DMS53 treated with DMSO at 0.1 percent for 48 hours (cell line): ENCODE measurements around the gene PFN3.
"Not testable (repeated sequence)": the region's sequence is repeated elsewhere in the genome, so short reads cannot be mapped to it uniquely, and the experiment has no call there.

Experiments
- DNase-seq: peaks from one replicate; lab custom pipeline; 2025; ENCODE audit not compliant: unreplicated experiment; lab: John Stamatoyannopoulos, UW

Gene PFN3

DNA sequence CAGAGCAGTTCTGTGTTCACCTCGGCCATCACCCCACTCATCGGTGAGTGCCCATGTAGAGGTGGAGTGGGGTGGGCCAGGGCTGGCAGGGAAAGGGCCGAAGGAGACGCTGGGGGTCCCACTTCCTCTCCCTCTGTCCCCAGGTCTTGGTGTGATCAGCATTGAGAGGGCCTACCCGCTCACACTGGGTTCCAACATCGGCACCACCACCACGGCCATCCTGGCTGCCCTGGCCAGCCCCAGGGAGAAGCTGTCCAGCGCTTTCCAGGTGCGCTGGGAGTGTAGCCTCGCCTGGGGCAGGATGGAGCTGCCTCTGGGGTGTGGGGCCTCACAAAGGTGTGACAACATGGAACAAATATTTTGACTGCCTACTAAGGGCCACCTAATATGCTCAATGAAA lies 3.7 kb downstream of the PFN3 start:
- DNase-seq: no peak

- DNase-seq: no peak
These were observed 4.4 kb downstream of the PFN3 start for GRCh38 chr5:177396078-177396477.

GRCh38 chr5:177393990-177394389 lies 6.5 kb downstream of the PFN3 start:
- DNase-seq: no peak

- DNase-seq: no peak
These were observed 7.2 kb downstream of the PFN3 start for GRCh38 chr5:177393206-177393765.

DNA sequence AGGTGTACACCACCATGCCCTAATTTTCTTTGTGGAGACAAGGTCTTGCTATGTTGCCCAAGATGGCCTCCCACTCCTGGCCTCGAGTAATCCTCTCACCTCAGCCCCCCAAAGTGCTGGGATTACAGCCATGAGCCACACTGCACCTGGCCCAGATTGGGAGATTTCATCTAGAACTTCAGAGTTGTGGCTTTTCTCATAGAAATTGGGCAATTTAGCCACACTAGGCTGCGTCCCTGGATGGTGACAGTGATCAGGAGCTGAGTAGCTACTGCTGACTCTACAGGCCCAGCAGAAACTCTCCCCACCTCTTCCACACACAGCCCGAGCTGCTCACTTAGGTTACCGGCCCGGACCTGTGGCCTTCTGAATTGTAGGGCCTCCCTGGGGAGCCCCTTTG lies 7.7 kb downstream of the PFN3 start:
- no peak for DNase-seq

DNA sequence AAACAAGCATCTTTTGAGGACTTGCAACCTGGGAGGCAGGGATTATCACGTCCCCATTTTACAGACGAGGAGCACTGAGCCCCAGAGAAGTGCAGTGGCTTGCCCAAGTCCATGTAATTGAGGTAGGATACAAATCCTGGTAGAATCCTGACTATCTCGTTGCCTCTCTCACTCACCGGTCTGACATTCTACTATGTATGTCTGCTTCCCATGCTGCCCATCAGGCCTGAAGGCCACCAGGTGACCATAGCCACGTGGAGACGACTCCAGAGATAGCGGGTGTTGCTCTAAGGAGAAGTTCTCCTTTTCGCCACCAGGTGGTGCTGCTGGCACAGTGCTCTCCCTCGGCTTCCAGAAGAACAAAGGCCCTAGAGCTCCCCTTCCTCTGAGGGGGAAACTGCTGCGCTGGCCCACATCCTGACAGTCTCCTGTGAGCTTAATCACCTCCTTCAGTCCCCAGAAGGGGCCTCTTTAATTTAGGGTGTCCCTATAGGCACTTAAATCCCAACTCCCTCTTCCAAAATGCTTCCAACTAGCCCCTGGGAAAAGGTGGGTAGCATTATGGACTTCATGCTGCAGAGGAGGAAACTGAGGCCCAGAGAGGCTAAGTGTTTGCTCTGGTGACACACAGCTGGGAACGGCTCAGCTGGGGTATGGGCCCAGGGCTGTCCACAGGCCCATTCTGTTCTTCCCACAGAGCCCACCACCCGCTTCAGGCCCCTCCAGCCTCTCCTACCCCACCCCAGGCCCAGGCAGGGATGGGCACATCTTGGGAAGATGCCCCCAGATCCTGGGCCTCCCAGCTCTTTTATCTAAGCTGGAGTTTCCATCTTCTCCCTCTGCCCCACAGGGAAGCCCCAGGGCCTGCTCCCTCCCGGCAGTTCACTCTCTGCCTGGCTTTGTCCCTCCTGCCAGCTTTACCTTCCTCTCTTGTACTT lies 9.8 kb downstream of the PFN3 start:
- peak; percentile 92 for DNase-seq

- DNase-seq: peak; percentile 23
These were observed 11.0 kb downstream of the PFN3 start for GRCh38 chr5:177389241-177390169.

DNA sequence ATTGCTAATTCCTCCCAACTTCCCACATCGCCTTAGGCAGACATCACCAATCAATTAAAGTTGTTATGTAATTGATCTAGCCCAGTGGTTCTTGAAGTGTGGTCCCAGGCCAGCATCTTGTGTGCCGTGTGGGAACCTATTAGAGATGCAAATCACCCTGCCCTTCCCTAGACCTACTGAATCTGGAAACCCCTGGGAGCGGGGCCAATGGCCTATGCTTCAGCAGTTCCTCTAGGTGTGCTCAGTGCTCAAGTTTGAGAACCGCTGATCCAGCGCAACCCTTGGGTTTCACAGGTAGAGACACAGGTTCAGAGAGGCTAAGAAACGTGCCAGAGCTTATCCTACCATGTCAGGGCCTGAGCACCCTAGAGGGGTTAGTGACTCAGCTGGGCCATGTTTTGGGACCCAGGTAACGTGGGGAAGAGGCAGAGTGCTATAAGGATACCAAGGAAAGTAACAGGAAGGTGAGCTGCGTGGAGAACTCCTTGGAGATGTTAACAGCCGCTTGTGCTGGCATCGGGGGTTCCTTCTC lies 11.9 kb downstream of the PFN3 start:
- DNase-seq: no peak

GRCh38 chr5:177387405-177387804 lies 13.1 kb downstream of the PFN3 start:
- DNase-seq: no peak

GRCh38 chr5:177386542-177386941 lies 13.9 kb downstream of the PFN3 start:
- DNase-seq: no peak

GRCh38 chr5:177385720-177386119 lies 14.7 kb downstream of the PFN3 start:
- no peak for DNase-seq

DNA sequence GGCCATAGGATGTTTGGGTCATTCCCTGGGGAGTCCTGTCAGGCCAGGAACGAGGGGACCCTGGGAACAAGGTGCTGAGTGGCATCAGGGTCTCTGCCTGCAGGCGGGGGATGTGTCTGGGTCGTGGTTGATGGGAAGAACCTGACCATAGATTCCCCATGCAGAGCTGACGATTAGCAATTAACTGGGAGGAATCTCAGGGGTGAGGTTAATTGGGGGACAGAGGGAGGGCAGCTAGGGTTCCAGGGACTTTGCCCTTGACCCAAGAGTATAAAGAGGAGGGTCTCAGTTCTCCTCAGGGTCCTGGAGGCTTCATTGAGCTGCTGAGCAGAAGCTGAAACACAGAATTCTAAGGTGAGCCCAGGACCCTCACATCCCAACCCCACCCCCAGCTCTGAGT lies 16.3 kb downstream of the PFN3 start, which contains the start of gene SLC34A1:
SLC34A1 (plus strand) TSS at position 301 of the 400 bp plus-strand sequence. CDS start 1,308 bp downstream, outside the sequence.
- no peak for DNase-seq

- no peak for DNase-seq
These were observed 17.3 kb downstream of the PFN3 start for GRCh38 chr5:177383181-177383580.

DNA sequence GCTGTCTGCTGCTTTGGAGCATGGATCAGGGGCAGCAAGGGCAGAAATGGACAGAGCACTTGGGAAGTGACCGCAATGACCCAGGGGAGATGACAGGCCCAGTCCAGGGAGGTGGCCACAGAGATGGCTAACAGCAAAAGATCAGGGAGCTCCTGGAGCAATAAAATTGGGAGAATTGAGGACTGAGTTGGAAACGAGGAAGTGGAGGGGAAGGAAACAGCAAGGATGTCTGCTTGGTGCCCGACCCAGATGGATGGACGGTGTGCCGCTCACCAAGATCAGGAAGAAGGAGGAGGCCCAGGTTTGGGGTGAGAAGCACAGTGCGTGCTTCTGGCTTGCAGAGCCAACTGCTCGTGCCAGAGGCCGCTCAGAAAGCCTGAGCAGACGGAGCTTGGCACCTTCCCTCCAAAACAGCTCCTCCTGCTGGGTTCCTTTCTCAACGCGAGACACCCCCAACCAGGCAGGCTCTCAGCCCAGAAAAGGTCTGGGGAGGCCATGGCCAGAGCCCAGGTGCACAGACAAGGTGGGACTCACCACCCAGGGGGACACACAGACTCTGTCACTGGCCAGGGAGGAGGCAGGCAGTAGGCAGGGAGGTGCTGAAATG lies 17.9 kb downstream of the PFN3 start:
- DNase-seq: no peak

- no peak for DNase-seq
These were observed 19.7 kb downstream of the PFN3 start for GRCh38 chr5:177380805-177381126.

DNA sequence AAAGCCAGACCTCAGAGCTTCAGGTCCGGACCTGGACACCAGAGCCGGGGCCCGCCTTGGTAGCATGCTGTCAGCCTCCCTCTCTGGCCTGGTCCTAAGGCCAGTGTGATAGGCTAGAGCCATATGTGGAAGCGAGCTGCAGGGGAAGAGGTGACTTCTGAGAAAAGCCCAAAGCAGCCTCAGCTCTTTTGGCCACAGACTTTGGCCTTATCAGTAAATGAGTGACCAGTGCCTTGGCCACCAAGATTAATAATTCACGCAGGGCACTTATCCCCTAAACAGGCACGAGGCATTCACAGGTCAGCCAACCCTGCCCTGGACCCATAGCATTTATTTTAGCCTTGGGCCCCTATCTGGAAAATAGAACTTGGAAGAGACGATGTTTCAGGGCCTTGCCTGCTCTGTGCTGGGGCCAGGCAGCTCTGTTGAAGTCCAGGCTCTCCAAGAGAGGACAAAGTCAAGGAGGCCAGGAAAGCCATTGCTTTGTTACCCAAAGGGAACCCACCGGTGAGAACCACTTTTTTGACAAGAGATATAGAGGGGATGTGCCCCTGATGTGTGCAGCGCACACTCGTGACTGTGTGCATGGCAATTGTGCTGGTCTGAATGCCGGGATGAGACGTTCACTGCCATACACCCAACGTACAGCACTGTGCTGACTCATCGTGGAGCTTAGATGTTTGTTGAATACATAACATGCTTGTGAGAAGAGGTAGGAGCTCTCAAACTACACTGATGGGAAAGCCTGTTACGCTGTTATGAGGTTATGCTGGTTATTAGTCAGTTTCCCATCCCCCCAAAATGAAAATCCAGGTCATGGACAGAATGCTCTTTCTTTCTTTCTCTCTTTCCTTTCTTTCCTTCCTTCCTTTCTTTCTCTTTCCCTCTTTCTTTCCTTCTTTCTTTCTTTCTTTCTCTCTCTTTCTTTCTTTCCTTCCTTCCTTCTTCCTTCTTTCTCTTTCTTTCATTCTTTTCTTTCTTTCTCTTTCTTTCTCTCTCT lies 21.3 kb downstream of the PFN3 start:
- peak; percentile 91 for DNase-seq

DNA sequence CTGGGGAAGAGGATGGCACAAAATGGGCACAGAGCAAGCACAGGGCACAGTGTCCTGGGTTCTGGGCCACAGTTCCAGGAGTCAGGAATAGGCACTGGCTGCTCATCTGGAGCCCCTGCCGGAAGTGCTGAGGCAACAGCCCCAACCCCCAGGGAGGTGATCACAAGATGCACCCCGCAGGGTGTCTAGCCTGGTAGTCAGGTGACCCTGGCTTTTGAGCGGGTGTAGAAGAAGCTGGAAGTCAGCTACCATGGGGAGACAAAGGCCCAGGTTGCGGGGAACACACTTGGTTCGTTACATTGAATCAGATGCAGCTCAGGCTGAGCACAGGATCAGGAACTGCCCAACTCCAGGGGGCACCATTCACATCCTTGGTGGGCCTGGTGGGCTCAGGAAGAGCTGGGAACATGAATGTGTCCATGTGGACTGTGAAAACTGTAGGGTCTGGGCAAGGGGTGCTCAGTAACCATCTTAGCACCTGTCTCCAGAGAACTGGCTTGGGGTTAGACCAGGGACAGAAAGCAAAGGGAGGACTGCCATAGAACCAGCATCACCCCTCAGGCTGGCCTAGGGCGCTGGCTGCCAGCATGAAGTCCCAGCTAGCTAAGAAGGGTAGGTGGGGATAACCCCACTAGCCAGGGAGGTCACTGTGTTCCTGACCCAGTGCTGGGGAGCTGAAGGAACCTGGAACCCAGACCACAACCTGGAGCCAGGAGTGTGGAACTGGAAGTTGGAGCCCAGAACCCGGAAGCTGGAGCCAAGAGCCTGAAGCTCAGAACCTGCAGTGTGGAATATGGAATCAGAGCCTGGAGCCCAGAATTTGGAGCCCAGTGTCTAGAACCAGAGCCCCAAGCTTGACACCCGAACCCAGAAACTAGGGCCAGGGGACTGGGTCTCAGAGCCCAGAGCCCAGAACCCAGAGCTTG lies 22.3 kb downstream of the PFN3 start:
- DNase-seq: no peak

DNA sequence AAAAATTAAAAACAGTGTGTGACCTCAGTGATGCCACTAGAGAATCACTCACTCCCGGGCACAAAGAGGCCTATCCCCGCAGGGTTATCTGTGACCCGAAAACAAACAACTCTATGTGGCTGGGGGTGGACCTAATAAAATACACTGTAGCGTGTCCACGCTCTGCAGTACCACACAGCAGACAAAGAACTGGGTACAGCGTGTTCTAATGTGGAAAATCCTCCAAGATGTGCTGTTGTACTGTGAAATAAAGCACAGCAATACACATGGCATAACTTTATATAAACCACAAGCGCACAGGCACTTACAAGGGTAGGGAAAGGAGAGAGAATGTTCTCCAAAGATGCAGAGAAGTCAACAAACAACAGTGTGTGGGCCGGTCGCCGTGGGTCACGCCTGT lies 24.4 kb downstream of the PFN3 start:
- DNase-seq: no peak

DNA sequence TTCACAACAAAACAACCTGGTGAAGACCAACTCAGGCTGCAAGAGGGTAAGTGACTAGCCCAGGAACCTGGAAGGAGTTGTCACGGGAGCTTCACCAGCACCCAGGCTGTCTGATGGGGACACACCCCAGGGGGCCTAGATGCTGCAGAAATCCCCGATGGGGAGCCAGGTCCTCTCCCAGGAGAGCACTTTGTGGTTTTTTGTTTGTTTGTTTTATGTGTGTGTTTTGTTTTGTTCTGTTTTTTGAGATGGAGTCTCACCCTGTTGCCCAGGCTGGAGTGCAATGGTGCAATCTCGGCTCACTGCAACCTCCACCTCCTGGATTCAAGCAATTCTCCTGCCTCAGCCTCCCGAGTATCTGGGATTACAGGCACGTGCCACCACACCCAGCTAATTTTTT lies 24.9 kb downstream of the PFN3 start:
- DNase-seq: not testable (repeated sequence)
